LNCaP clone FGC (cell line): ENCODE data around the gene DCBLD1.

Experiments used
- DNase-seq: peaks from one replicate; pipeline ENCODE4 v3.0.0-alpha.2; 2011; ENCODE audit warnings: low read depth
- H3K4me3 ChIP-seq: 2 replicates; pipeline ENCODE4 v1.5.1; 2011; ENCODE audit warnings: mild to moderate bottlenecking, low read depth, low read length, control low read depth
- TF ChIP-seq, protein P1 (sequence below): IDR thresholded peaks from 2 replicates; pipeline ENCODE4 v1.5.1; 2012; ENCODE audit warnings: mild to moderate bottlenecking; ENCODE audit not compliant: control insufficient read depth, insufficient read depth; ENCODE audit errors: extremely low read depth

DCBLD1 gene

DNA sequence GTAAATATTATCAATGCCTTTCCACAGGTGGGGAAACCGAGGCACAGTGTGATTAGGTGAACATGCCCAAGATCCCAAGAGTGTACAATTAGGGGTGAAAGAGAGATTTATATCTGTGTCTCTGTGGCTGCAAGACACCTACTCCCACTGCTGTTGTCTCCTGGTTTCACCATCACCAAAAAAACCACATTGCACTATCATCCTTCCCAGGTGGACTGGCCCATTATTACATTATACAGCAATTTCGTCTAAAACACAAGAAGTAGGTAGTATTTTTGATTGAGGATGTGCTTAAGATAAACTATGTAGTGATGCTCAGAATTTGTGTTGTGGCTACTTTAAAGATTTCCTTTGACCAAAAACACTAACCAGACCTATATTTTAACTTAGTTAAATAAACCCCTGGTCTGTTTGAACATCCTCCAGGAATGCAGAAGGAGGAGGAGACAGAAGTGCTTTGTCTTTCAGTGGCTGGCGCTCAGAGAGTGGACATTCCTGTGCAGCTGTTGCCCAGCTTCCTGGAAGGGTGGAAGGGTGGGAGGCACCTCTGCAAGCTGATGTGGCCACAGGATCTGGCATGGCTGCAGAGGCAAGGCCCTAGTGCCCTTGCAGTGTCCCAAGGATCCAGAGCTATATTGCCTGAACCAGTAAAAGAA lies 23.8 kb downstream of the DCBLD1 start:
- DNase-seq: no peak
- no peak overlapping the region for H3K4me3 ChIP-seq
- TF ChIP-seq, protein P1, sequence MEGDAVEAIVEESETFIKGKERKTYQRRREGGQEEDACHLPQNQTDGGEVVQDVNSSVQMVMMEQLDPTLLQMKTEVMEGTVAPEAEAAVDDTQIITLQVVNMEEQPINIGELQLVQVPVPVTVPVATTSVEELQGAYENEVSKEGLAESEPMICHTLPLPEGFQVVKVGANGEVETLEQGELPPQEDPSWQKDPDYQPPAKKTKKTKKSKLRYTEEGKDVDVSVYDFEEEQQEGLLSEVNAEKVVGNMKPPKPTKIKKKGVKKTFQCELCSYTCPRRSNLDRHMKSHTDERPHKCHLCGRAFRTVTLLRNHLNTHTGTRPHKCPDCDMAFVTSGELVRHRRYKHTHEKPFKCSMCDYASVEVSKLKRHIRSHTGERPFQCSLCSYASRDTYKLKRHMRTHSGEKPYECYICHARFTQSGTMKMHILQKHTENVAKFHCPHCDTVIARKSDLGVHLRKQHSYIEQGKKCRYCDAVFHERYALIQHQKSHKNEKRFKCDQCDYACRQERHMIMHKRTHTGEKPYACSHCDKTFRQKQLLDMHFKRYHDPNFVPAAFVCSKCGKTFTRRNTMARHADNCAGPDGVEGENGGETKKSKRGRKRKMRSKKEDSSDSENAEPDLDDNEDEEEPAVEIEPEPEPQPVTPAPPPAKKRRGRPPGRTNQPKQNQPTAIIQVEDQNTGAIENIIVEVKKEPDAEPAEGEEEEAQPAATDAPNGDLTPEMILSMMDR: no peak

DNA sequence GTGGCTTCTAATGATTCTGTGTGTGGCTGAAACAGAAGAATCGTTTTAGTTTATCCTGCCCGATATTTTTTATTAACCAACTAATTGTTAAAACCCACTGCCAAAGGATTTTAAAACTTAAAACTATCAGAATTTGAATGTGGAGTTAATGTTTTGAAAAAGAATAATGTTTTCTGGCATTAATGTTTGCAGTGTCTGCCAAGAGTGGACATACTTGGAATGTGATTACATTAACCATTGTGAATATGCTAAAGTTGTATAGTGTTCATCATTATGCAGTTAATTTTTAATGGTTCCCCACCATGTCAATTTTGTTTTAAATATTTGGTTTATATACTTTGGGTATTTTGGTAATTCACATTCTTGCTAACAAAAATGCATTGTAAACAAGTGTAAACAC lies 24.4 kb downstream of the DCBLD1 start:
- no peak overlapping the region for H3K4me3 ChIP-seq
- TF ChIP-seq, protein P1: no peak
- no peak for DNase-seq

DNA sequence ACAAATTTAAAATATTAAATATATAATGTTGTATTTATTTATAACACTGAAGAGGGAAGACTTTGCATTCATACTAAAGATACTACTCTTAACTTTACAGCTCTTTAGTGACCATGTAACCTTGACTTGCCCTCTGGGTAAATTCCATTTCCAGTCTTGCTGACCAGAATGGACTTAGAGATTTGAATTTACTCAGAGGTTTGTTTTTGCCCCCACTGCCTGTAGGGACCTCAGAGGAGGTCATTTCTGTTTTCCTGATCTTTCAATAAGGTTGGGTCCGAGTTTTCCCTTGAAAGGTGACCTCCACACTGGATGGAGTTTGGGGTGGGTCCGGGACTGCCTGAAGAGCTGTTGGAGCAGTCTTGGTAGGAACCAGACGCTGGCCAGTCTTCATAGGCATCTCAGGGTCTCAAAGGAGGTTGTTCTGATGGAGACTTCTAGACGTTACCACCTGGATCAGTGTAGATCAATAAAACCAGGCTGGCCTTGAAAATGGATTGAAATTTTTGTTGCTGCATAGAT lies 26.0 kb downstream of the DCBLD1 start:
- DNase-seq: no peak
- no peak overlapping the region for H3K4me3 ChIP-seq
- TF ChIP-seq, protein P1: no peak

DNA sequence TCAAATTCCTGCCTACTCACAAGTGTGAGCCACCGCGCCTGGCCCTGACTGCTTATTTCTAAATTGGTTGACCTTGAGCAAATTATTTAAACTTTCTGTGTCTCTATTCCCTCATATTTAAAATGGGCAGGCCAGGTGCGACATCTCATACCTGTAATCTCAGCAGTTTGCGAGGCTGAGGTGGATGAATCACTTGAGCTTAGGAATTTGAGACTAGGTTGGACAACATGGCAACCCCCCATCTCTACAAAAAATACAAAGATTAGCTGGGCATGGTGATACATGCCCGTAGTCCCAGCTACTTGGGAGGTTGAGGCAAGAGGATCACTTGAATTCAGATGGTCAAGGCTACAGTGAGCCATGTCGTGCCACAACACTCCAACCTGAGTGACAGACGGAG lies 26.5 kb downstream of the DCBLD1 start:
- no peak for DNase-seq
- TF ChIP-seq, protein P1: no peak
- H3K4me3 ChIP-seq: no peak overlapping the region

DNA sequence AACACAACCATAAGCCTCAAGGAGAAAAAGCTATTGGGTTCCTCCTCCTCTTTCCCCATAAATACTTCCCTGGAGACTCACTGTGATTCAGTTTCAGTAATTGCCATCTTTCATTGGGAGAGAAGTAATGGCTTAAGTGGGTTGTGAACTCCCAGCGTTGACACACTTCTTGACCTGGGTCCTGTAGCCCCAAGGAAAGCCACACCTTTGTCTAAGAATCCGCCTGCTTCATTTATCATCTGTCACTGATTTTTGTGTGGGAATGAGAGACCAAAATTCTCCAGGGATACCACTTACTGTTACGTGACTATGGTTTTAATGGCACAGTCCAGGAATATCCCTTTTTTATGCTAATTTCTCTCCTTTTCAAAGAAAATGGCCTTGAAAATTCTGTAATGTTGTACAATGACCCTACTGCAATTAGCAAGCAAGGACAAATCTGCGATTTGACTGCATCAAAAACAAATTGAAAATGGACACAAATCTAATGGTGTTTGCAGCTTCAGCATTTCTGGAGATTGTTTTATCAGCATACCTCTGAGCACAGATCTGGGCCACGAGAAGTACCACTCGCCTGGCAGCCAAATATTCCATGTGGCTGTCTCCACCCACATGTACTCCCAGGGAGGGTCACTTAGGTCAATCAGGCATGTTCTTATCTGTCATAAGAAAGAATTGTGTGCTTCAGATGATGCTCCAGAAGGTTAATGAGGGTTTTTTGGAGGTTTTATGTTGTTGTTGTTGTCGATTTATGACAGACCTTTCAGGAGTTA lies 29.8 kb downstream of the DCBLD1 start:
- TF ChIP-seq, protein P1: no peak
- DNase-seq: no peak
- H3K4me3 ChIP-seq: no peak overlapping the region

DNA sequence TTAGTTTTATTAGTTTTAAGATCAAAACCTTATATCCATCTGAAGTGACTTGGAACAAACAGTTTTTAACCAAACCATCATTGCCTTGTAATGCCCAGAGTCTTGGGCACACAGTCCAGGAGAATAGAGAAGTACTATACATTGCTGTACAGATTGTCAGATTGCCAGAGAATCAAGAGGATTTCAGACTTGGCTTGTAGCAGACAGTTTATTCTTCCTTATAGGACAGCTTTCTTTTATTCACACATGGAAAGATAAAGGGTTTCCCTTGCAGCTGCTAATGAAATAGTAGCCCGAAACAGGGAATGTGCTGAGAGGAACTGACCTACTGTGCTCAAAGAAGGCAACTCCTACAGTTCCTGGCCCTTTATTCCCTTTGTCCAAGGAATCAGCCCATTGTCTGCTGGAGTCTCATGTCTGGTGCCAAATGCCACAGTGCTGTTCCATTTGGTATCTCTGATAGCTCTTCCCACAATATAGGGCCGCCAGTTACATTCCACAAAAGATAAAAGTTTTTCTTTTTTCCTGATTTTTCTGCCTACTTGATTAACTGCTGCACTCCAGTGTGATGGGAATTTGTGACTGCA lies 30.6 kb downstream of the DCBLD1 start:
- TF ChIP-seq, protein P1: no peak
- peak; percentile 18 for DNase-seq
- H3K4me3 ChIP-seq: no peak overlapping the region
